ENCODE results near the gene DCP1B.
A peak's percentile ranks its signal among the peaks of the same experiment; 100 is the strongest.

DCP1B gene

GRCh38 chr12:2017546-2018337 is 13.5 kb upstream of the DCP1B start:
- DNase-seq = peak; percentile 28

DNA sequence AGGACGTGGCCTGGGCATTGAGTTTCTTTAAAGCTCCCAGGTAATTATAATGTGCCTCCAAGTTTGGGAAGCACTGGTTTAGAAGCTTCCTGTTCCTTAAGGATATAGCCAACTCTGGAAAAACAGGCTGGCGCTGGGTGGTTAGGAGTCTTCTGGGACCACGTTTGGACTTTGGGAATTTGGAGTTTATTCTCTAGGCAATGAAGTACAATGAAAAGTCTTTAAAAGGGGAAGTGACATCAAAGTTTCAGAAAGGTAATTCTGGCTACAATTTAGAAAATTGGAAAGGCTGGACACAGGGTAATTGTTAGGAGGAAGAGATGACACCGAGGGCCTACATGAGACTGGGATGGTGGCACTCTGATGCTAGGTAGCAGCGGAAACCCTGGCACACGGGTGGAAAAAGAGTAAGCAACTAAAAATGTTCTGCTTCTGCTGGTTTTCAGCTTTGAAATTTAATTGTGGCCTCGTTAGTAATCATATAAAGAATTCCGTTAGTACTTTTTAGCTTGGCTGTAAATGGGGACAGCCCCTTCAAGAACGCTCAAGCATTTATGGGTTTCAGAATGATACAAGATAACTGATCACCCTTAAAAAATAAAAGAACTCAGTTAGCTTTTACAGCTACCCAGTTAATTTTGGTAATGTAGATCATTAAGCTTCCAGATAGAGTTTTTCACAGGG is 12.7 kb upstream of the DCP1B start:
- DNase-seq = peak; percentile 56

DNA sequence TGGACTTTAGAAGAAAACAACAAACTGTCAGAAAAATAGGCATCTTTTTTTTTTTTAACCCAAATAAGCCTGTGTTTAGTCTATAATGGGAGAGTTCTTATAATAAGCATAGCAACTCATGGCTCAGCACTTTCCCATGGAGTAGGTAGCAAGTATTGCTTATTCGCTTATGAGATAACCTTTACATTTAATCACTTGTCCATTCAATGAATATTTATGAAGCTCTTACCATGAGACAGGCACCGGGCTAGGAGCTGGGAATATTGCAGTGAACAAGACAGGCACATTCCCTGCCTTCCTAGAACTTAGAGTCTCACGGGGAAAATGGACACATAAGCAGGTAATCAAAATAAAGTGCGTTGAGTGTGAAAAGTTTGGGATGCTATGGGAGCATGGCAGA is 10.0 kb upstream of the DCP1B start:
- no peak for DNase-seq

- no peak for DNase-seq
These were observed 9.4 kb upstream of the DCP1B start for GRCh38 chr12:2013527-2014223.

GRCh38 chr12:2013086-2013485 is 8.8 kb upstream of the DCP1B start:
- DNase-seq = no peak

- no peak for DNase-seq
These were observed 7.7 kb upstream of the DCP1B start for GRCh38 chr12:2011643-2012607.

- peak; percentile 8 for DNase-seq
These were observed 5.4 kb upstream of the DCP1B start for GRCh38 chr12:2009623-2010022.

DNA sequence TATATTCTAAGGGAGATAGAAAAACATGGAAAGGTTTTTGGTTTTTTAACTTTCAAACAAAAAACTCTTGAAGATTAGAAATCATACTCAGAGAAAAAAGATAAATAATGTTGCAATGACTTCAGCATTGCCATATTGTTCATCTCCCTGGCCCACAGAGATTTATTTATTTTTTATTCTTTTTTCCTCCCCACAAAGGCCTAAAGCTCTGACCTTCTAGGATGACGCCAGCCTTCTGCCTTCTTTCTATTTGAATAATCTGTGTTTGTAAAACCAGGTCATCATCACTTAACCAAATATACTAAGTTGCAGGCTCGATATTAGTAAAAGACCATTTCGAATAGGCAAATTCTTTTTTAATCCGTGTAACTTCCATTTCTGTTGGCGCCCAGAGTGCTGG is 4.4 kb upstream of the DCP1B start:
- peak; percentile 9 for DNase-seq

GRCh38 chr12:2003676-2004112 is 563 bp downstream of the DCP1B start:
- no peak for DNase-seq

GRCh38 chr12:1995205-1995896 is 8.9 kb downstream of the DCP1B start:
- peak; percentile 74 for DNase-seq

GRCh38 chr12:1994429-1995143 is 9.7 kb downstream of the DCP1B start:
- no peak for DNase-seq

GRCh38 chr12:1993871-1994371 is 10.3 kb downstream of the DCP1B start:
- peak; percentile 77 for DNase-seq

DNA sequence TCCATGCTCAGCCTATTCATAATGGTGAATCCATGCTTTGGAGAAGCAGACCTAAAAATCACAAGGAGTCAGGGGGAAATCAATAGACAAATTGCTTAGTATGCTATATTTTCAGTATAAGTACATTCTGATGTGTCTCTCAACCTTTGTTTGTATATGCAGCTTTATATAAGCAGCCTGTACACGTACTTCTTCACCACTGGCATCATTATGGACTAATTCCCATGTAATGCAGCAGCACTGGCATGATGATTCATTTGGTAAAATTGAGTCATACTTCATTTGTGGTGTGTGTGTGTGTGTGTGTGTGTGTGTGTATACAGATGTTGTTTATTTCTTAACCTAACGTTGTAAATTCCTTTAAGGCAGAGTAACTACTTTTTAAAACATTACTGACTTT is 10.9 kb downstream of the DCP1B start:
- DNase-seq = peak; percentile 79

DNA sequence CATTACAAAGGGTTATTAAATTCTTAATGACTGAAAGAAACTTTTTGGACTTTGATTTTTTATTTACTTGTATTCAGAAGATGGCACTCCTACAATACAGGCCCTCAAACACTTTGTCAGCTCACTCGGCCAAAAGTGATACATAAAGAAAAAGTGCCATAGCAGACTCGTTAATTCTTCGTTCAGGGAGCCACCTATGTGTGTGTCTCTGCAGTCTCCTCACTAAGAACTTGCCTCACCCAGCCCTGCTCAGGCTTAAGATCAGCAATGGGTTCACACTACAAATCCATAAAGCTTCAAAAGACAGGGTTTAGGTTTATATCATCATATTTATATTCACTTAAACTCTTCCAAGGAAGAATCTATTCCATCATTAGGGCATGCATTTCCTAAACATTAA is 11.5 kb downstream of the DCP1B start:
- no peak for DNase-seq

- no peak for DNase-seq
These were observed 15.1 kb downstream of the DCP1B start for GRCh38 chr12:1989111-1989510.

DNA sequence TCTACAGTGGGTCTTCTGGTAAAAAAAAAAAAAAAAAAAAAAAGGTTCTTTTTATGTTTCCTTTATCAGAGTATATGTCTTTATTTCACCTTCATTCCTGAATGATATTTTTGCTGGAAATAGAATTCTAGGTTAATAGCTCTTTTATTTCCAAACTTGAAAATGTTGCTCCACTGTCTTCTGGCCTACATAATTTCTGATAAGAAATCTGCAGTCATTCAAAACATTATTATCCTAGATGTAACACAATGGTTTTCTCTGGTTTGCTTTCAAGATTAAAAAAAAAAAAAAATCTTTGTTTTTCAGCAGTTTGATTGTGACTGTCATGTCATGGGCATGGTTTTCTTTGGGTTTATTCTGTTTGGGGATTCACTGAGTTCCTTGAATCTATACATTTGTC is 19.5 kb downstream of the DCP1B start:
- DNase-seq = no peak

DNA sequence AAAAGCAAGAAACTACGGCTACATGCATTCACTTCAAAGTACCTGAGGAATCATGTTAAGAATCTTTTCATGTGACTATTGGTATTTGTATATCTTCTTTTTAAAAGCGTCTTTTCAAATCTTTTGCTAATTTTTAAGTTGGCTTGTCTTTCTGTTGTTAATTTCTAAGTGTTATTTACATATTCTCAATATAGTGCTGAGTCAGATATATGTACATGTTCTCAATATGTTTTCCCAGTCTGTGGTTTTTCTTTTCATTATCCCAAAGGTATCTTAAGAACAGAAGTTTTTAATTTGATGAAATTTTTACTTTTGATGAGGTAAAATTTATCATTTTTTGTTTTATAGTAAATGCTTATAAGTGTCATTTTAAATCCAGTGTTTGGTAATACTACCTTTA is 24.0 kb downstream of the DCP1B start:
- DNase-seq = no peak

GRCh38 chr12:1978078-1978862 is 26.0 kb downstream of the DCP1B start:
- no peak for DNase-seq

GRCh38 chr12:1977588-1977987 is 26.7 kb downstream of the DCP1B start:
- no peak for DNase-seq

- DNase-seq = no peak
These were observed 27.1 kb downstream of the DCP1B start for GRCh38 chr12:1977109-1977508.
